Mucosa of descending colon (tissue), 3 donors: ENCODE measurements around the gene CPNE4. TPM values are rescaled to one million over a fixed set of nuclear protein-coding genes. Genes with fewer than 3 reads are reported as not detected.

Source experiments
- ATAC-seq: fragments of 200-7000 bp; cut with Tn5 transposase; one replicate; pipeline ENCODE4 v1.9.1; 2020; ENCODE audit warnings: mild to moderate bottlenecking, moderate library complexity
- DNase-seq, 3 donors: peaks; one replicate each; pipeline ENCODE4 v3.0.0-alpha.2; 2020
- H3K36me3 ChIP-seq: fragments of 200-600 bp; one replicate; pipeline ENCODE4 v1.8.0; 2021; ENCODE audit warnings: low read depth, mild to moderate bottlenecking
- H3K4me1 ChIP-seq: fragments of 200-600 bp; one replicate; pipeline ENCODE4 v1.8.0; 2021; ENCODE audit warnings: low read depth, mild to moderate bottlenecking
- H3K4me3 ChIP-seq: fragments of 200-600 bp; one replicate; pipeline ENCODE4 v1.8.0; 2021; ENCODE audit warnings: mild to moderate bottlenecking
- H3K9me3 ChIP-seq: fragments of 200-600 bp; one replicate; pipeline ENCODE4 v1.8.0; 2021; ENCODE audit warnings: mild to moderate bottlenecking
- intact Hi-C, 2 donors: fragments of 100-400 bp; cut with DNase I in 1 of 2; cut with micrococcal nuclease in 1 of 2; formaldehyde crosslinking; loops; one replicate each; pipeline versions ENCODE4 v1.11.0 to v1.11.1; 2022; cut with DNase I, micrococcal nuclease
- total RNA-seq, 3 donors: library from RNA; stranded (reverse); fragmentation: NEBNext Ultra II Directional in 2 of 3; extraction: Animal tissue kit (Norgen Biotek cat#: 25700) in 2 of 3; gene quantifications; one replicate each; pipeline versions ENCODE4 v1.2.1 to v1.2.4, GENCODE V29; 2021 to 2023
- TF ChIP-seq, protein P1 (sequence below): fragments of 200-600 bp; IDR thresholded peaks from one replicate; pipeline ENCODE4 v1.8.0; 2022; ENCODE audit warnings: antibody characterized with exemption, mild to moderate bottlenecking
- donor health status: DM: no; HTN: no; CAD: no; lungs with moderate emphysema.
- donor health status: DM: no; HTN: no; CAD: no.
- donor health status: DM: no; HTN: yes; CAD: no.

The CPNE4 gene
- total RNA-seq, 3 donors from 2014 or later = 0.96 to 3.0 (median 1.1) TPM

GRCh38 chr3:131716007-131716406 lies 318.8 kb downstream of the CPNE4 start:
- Histone ChIP-seq H3K9me3 (no peaks in the 10 kb centered on the region), H3K4me1 (no peaks in the 10 kb centered on the region), H3K36me3 (no peaks in the 10 kb centered on the region), H3K4me3 (no peak overlapping the region)
- no peak for ATAC-seq
- intact Hi-C loops = no loop called here
- TF ChIP-seq, protein P1, sequence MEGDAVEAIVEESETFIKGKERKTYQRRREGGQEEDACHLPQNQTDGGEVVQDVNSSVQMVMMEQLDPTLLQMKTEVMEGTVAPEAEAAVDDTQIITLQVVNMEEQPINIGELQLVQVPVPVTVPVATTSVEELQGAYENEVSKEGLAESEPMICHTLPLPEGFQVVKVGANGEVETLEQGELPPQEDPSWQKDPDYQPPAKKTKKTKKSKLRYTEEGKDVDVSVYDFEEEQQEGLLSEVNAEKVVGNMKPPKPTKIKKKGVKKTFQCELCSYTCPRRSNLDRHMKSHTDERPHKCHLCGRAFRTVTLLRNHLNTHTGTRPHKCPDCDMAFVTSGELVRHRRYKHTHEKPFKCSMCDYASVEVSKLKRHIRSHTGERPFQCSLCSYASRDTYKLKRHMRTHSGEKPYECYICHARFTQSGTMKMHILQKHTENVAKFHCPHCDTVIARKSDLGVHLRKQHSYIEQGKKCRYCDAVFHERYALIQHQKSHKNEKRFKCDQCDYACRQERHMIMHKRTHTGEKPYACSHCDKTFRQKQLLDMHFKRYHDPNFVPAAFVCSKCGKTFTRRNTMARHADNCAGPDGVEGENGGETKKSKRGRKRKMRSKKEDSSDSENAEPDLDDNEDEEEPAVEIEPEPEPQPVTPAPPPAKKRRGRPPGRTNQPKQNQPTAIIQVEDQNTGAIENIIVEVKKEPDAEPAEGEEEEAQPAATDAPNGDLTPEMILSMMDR = no peak
- no peak for DNase-seq

- TF ChIP-seq, protein P1 = no peak
- no peak for DNase-seq
- Histone ChIP-seq H3K4me3 (no peak overlapping the region), H3K9me3 (no peaks in the 10 kb centered on the region), H3K36me3 (no peaks in the 10 kb centered on the region), H3K4me1 (no peaks in the 10 kb centered on the region)
- intact Hi-C loops = no loop called here
- no peak for ATAC-seq
These were observed 320.1 kb downstream of the CPNE4 start for GRCh38 chr3:131714585-131715220.

GRCh38 chr3:131713416-131714123 lies 321.2 kb downstream of the CPNE4 start:
- ATAC-seq = no peak
- Histone ChIP-seq H3K4me3 (no peak overlapping the region), H3K9me3 (no peaks in the 10 kb centered on the region), H3K36me3 (no peaks in the 10 kb centered on the region), H3K4me1 (no peaks in the 10 kb centered on the region)
- DNase-seq = no peak
- intact Hi-C loops = no loop called here
- TF ChIP-seq, protein P1 = no peak

DNA sequence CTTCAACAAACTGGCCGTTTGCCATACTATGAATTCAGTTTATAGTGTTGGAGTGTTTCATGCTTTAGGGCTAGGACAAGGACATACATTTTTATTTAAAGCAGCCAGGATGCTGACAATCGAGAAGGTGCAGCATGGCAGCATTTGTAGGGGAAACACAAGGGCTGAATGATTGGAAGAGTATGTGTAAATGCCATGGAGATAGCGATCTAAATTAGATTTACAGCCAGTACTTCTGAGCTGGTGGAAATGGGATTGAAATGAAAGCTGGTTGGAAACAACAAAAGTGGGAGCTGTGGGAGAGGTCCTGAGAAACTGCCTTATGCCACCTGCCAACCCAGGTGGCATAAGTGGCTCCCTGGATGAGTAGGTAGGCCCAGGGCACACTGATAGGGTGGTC lies 322.2 kb downstream of the CPNE4 start:
- TF ChIP-seq, protein P1 = no peak

DNA sequence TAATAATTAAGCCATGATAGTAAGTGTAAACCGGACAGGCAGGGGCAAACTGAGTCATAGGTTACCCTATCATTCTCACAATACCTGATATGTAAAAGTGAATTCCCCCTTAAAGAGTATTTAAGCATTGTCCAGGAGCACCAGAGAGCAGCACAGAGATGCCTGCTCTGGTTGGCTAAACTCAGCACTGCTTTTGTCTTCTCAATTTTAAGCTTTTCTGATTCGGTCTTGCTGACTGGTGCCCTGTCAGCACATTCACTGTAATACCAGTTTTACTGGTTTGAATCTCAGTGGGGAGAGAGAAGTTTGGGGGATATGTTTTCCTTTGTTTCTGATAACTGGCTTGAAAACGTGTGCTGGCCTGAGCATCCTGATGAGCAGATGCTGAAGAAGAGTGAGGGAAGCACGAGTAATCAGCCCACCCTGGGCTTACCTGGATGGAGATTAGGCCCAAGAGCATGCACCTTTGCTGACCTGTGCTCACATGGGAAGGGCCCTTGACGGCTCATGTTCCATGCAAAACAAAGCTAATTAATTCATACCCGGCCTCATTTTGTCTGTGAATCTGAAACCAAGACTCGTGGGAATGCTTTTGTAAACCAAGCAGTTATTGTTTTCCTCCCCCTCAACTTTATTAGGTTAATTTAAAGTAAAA lies 323.6 kb downstream of the CPNE4 start:
- intact Hi-C loops = no loop called here
- Histone ChIP-seq H3K36me3 (no peaks in the 10 kb centered on the region), H3K4me1 (no peaks in the 10 kb centered on the region), H3K4me3 (no peak overlapping the region), H3K9me3 (no peaks in the 10 kb centered on the region)
- no peak for DNase-seq
- TF ChIP-seq, protein P1 = no peak
- ATAC-seq = no peak

More for the DNA sequence above, 322.2 kb downstream of the CPNE4 start:
- ATAC-seq (no peak), DNase-seq (no peak)
- Histone ChIP-seq H3K4me1 (no peaks in the 10 kb centered on the region), H3K4me3 (no peak overlapping the region), H3K9me3 (no peaks in the 10 kb centered on the region), H3K36me3 (no peaks in the 10 kb centered on the region)
- intact Hi-C loops = no loop called here
